SK-N-SH treated with all-trans-retinoic acid at 6 μM for 48 hours (cell line): Measurements from ENCODE around the gene IGSF22.

Experiments used
- ATAC-seq: fragments of 200-7000 bp; cut with Tn5 transposase; 3 replicates; pipeline ENCODE4 v1.9.1; 2020; ENCODE audit warnings: mild to moderate bottlenecking, moderate library complexity
- ARNTL ChIP-seq: fragments of 450-650 bp; formaldehyde crosslinking; IDR thresholded peaks from 2 replicates; pipeline ENCODE4 v1.5.0; 2020; ENCODE audit warnings: low read depth, mild to moderate bottlenecking, moderate library complexity, borderline replicate concordance
- BACH2 ChIP-seq: fragments of 250-450 bp; sonication (Bioruptor Pico); IDR thresholded peaks from 2 replicates; pipeline ENCODE4 v1.9.0; 2021; ENCODE audit warnings: mild to moderate bottlenecking, borderline replicate concordance
- CSDC2 ChIP-seq: fragments of 250-450 bp; sonication (Bioruptor Pico); IDR thresholded peaks from 2 replicates; pipeline ENCODE4 v1.5.0; 2020; ENCODE audit warnings: mild to moderate bottlenecking, moderate library complexity
- ESRRG ChIP-seq: fragments of 250-450 bp; sonication (Bioruptor Pico); IDR thresholded peaks from 2 replicates; pipeline ENCODE4 v1.6.1; 2021; ENCODE audit warnings: mild to moderate bottlenecking
- GLIS3 ChIP-seq: fragments of 250-450 bp; sonication (Bioruptor Pico); IDR thresholded peaks from 2 replicates; pipeline ENCODE4 v1.5.0; 2020; ENCODE audit warnings: mild to moderate bottlenecking, moderate library complexity
- ISL1 ChIP-seq: fragments of 250-450 bp; sonication (Bioruptor Pico); IDR thresholded peaks from 2 replicates; pipeline ENCODE4 v2.1.2; 2022; ENCODE audit warnings: mild to moderate bottlenecking, moderate library complexity
- OSR1 ChIP-seq: fragments of 250-450 bp; sonication (Bioruptor Pico); IDR thresholded peaks from 2 replicates; pipeline ENCODE4 v1.8.0; 2022; ENCODE audit warnings: moderate library complexity, mild to moderate bottlenecking, inconsistent platforms
- PPARA ChIP-seq: fragments of 250-450 bp; sonication (Bioruptor Pico); IDR thresholded peaks from 2 replicates; pipeline ENCODE4 v1.5.0; 2020; ENCODE audit warnings: mild to moderate bottlenecking, borderline replicate concordance
- RARB ChIP-seq: fragments of 250-450 bp; sonication (Bioruptor Pico); IDR thresholded peaks from 2 replicates; pipeline ENCODE4 v1.8.0; 2021; ENCODE audit warnings: mild to moderate bottlenecking, moderate library complexity
- SNAI2 ChIP-seq: fragments of 250-450 bp; sonication (Bioruptor Pico); IDR thresholded peaks from 2 replicates; pipeline ENCODE4 v1.5.0; 2020; ENCODE audit warnings: mild to moderate bottlenecking, moderate library complexity
- TCF4 ChIP-seq: fragments of 250-450 bp; sonication (Bioruptor Pico); IDR thresholded peaks from 2 replicates; pipeline ENCODE4 v1.8.0; 2021; ENCODE audit warnings: mild to moderate bottlenecking, moderate library complexity, borderline replicate concordance
- TOX ChIP-seq: fragments of 250-450 bp; sonication (Bioruptor Pico); IDR thresholded peaks from 2 replicates; pipeline ENCODE4 v1.8.0; 2021; ENCODE audit warnings: mild to moderate bottlenecking, moderate library complexity, borderline replicate concordance
- ZC3H10 ChIP-seq: fragments of 250-450 bp; sonication (Bioruptor Pico); IDR thresholded peaks from 2 replicates; pipeline ENCODE4 v1.5.1; 2021; ENCODE audit warnings: mild to moderate bottlenecking, moderate library complexity
- ZFP3 ChIP-seq: fragments of 250-450 bp; sonication (Bioruptor Pico); IDR thresholded peaks from 2 replicates; pipeline ENCODE4 v1.5.0; 2020; ENCODE audit warnings: mild to moderate bottlenecking, moderate library complexity
- ZFP30 ChIP-seq: fragments of 450-650 bp; formaldehyde crosslinking; IDR thresholded peaks from 2 replicates; pipeline ENCODE4 v1.5.0; 2022; ENCODE audit warnings: mild to moderate bottlenecking, moderate library complexity
- ZNF565 ChIP-seq: fragments of 450-650 bp; formaldehyde crosslinking; conservative IDR thresholded peaks from 2 replicates; pipeline ENCODE4 v1.5.0; 2020; ENCODE audit warnings: low read depth, mild to moderate bottlenecking, moderate library complexity
- ZNF8 ChIP-seq: fragments of 450-650 bp; formaldehyde crosslinking; IDR thresholded peaks from 2 replicates; pipeline ENCODE4 v1.5.0; 2020; ENCODE audit warnings: mild to moderate bottlenecking, moderate library complexity
- TF ChIP-seq, protein P1 (sequence below): fragments of 250-450 bp; sonication (Bioruptor Pico); IDR thresholded peaks from 2 replicates; pipeline ENCODE4 v1.5.1; 2021; ENCODE audit warnings: mild to moderate bottlenecking, moderate library complexity
- TF ChIP-seq, protein P2 (sequence below): fragments of 250-450 bp; sonication (Bioruptor Pico); IDR thresholded peaks from 2 replicates; pipeline ENCODE4 v1.8.0; 2021; ENCODE audit warnings: low read depth, mild to moderate bottlenecking, moderate library complexity, borderline replicate concordance
- TF ChIP-seq, protein P3 (sequence below): fragments of 250-450 bp; sonication (Bioruptor Pico); IDR thresholded peaks from 2 replicates; pipeline ENCODE4 v1.5.1; 2020; ENCODE audit warnings: low read depth, mild to moderate bottlenecking, moderate library complexity
- TF ChIP-seq, protein P4 (sequence below): fragments of 250-450 bp; sonication (Bioruptor Pico); IDR thresholded peaks from 2 replicates; pipeline ENCODE4 v1.8.0; 2020; ENCODE audit warnings: mild to moderate bottlenecking, moderate library complexity, borderline replicate concordance

The IGSF22 gene

DNA sequence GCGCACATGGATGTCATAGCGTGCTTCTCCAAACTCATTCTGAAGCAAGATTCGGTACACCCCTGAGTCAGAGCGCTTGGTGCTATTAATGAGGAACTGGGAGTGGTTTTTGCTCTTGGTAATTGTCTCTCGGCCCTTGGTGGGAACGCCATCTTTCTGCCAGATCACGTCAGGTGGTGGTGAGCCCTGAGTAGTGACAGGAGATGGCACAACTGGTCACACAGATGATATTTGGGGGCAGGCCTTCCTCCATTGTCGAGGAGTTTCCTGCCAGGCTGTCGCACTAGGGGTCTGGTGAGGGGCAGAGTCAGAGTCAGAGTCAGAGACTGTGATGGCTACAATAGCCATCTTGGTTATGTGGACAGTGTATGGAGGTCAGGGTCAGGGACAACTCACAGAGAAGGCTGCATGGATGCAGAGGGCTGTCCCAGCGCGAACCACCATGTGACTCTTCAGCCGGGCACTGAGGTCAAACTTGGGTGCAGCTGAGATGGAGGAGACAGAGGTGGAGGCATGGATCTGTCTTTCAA lies 18.1 kb downstream of the IGSF22 start:
- no peak for TF ChIP-seq PPARA (CRISPR knock-in tag)
- no peak for TF ChIP-seq ZFP30 (CRISPR knock-in tag)
- TF ChIP-seq, protein P1, sequence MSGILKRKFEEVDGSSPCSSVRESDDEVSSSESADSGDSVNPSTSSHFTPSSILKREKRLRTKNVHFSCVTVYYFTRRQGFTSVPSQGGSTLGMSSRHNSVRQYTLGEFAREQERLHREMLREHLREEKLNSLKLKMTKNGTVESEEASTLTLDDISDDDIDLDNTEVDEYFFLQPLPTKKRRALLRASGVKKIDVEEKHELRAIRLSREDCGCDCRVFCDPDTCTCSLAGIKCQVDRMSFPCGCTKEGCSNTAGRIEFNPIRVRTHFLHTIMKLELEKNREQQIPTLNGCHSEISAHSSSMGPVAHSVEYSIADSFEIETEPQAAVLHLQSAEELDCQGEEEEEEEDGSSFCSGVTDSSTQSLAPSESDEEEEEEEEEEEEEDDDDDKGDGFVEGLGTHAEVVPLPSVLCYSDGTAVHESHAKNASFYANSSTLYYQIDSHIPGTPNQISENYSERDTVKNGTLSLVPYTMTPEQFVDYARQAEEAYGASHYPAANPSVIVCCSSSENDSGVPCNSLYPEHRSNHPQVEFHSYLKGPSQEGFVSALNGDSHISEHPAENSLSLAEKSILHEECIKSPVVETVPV (CRISPR knock-in tag), result no peak
- TF ChIP-seq ESRRG (CRISPR knock-in tag), result no peak
- TF ChIP-seq, protein P2, sequence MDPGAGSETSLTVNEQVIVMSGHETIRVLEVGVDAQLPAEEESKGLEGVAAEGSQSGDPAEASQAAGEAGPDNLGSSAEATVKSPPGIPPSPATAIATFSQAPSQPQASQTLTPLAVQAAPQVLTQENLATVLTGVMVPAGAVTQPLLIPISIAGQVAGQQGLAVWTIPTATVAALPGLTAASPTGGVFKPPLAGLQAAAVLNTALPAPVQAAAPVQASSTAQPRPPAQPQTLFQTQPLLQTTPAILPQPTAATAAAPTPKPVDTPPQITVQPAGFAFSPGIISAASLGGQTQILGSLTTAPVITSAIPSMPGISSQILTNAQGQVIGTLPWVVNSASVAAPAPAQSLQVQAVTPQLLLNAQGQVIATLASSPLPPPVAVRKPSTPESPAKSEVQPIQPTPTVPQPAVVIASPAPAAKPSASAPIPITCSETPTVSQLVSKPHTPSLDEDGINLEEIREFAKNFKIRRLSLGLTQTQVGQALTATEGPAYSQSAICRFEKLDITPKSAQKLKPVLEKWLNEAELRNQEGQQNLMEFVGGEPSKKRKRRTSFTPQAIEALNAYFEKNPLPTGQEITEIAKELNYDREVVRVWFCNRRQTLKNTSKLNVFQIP (CRISPR knock-in tag), result no peak
- no peak for TF ChIP-seq BACH2
- no peak for TF ChIP-seq TOX (CRISPR knock-in tag)
- TF ChIP-seq ZFP3, result no peak
- TF ChIP-seq TCF4, result no peak
- TF ChIP-seq, protein P3, sequence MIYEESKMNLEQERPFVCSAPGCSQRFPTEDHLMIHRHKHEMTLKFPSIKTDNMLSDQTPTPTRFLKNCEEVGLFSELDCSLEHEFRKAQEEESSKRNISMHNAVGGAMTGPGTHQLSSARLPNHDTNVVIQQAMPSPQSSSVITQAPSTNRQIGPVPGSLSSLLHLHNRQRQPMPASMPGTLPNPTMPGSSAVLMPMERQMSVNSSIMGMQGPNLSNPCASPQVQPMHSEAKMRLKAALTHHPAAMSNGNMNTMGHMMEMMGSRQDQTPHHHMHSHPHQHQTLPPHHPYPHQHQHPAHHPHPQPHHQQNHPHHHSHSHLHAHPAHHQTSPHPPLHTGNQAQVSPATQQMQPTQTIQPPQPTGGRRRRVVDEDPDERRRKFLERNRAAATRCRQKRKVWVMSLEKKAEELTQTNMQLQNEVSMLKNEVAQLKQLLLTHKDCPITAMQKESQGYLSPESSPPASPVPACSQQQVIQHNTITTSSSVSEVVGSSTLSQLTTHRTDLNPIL (CRISPR knock-in tag), result no peak
- TF ChIP-seq ZC3H10 (CRISPR knock-in tag), result no peak
- TF ChIP-seq OSR1 (CRISPR knock-in tag), result no peak
- TF ChIP-seq GLIS3 (CRISPR knock-in tag), result no peak
- TF ChIP-seq ARNTL, result no peak
- TF ChIP-seq RARB (CRISPR knock-in tag), result no peak
- no peak for ATAC-seq

DNA sequence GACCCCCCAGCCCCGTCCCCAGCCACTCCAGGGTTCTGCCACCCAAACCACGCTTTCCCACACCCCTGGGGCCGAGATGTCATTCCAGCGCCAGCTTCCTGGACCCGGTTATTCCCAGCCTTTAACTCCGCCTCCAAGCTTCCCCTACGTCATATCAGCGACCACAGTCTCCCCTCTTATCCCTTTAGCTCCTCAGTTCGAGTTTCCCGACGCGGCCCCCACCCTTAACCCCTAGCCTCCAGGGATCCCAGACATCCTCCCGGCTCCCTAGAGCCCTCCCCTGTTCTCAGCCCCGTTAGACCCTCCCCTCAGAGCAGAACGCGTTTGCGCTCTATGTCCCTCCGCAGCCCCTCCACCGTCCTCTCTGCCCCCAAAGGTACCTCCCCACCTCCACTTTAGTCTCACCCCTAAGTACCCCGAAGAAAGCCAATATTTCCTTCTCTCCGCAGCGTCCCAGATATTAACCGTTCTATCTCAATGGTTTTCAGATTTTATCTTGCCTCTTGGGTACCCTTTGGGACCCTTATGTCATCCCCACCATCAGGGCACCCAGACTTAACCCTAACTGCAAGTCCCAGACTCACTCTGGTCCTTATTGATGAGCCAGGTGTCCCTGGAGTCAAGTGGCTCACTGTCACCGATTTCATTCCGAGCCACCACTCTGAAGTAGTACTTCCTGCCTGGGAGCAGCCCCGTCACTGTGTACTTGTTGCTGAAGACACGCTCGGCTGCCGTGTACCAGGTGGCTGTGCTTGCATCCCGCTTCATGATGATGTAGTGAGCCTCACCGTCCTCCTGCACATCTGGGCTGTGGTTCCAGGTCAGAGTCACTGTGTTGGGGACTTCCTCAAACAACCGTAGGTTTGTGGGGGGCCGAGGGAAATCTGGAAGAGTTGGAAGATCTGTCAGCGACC lies 19.4 kb downstream of the IGSF22 start:
- TF ChIP-seq, protein P4, sequence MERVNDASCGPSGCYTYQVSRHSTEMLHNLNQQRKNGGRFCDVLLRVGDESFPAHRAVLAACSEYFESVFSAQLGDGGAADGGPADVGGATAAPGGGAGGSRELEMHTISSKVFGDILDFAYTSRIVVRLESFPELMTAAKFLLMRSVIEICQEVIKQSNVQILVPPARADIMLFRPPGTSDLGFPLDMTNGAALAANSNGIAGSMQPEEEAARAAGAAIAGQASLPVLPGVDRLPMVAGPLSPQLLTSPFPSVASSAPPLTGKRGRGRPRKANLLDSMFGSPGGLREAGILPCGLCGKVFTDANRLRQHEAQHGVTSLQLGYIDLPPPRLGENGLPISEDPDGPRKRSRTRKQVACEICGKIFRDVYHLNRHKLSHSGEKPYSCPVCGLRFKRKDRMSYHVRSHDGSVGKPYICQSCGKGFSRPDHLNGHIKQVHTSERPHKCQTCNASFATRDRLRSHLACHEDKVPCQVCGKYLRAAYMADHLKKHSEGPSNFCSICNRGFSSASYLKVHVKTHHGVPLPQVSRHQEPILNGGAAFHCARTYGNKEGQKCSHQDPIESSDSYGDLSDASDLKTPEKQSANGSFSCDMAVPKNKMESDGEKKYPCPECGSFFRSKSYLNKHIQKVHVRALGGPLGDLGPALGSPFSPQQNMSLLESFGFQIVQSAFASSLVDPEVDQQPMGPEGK (CRISPR knock-in tag), result no peak
- TF ChIP-seq CSDC2 (CRISPR knock-in tag) (no peak), PPARA (CRISPR knock-in tag) (no peak), ISL1 (no peak), ZNF8 (no peak), ZFP30 (CRISPR knock-in tag) (no peak), ZNF565 (CRISPR knock-in tag) (no peak), ARNTL (no peak), ESRRG (CRISPR knock-in tag) (no peak), RARB (CRISPR knock-in tag) (no peak), ZFP3 (no peak), ZC3H10 (CRISPR knock-in tag) (no peak), BACH2 (no peak), OSR1 (CRISPR knock-in tag) (no peak)
- TF ChIP-seq, protein P3 (CRISPR knock-in tag), result no peak
- peak; percentile 88 for ATAC-seq

DNA sequence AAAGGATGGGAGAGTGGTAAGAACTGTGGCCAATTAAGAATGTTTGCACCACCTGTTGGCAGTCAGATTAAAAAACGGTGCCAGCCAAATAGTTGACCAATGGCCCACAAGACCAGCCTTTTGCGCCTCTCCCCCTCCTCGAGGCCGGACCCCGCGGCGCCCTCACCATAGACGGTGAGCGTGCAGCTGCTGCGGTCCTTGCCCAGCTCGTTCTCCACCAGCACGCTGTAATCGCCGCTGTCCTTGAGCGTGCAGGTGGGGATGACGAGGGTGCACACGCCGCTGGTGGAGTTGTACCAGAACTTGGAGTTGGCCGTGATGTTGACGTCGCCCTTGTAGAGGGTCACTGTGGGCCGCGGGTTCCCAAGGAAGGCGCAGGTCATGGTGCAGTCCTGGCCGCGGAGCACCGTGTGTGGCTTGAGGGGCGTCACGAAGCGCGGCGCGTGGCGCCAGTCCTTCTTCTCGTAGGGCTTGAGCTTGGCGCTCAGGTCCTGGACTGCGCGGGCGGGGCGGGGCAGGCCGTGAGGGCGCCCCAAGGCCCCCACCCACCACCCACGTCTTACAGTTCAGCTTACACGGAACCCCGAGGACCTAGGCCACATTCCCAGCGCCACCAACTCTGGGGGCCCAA lies 20.2 kb downstream of the IGSF22 start:
- peak; percentile 71 for ATAC-seq
- TF ChIP-seq CSDC2 (CRISPR knock-in tag), result no peak
- no peak for TF ChIP-seq PPARA (CRISPR knock-in tag)
- TF ChIP-seq, protein P2 (CRISPR knock-in tag), result no peak
- no peak for TF ChIP-seq BACH2
- TF ChIP-seq, protein P1 (CRISPR knock-in tag), result no peak
- no peak for TF ChIP-seq SNAI2 (CRISPR knock-in tag)
- TF ChIP-seq TCF4, result no peak
- TF ChIP-seq OSR1 (CRISPR knock-in tag), result no peak
- TF ChIP-seq, protein P3 (CRISPR knock-in tag), result no peak
- TF ChIP-seq ZFP3, result no peak
- TF ChIP-seq TOX (CRISPR knock-in tag), result no peak
